ENCODE results near the gene TRMT11. TPM values are rescaled to one million over a fixed set of nuclear protein-coding genes. Genes with fewer than 3 reads are reported as not detected.

The TRMT11 gene
- total and polyA plus RNA-seq, 10 of the 15 experiments (the other 5 are each of a cell fraction or from before 2014, with no cell fraction given) = 34.0 to 81.1 (median 43.7) TPM

DNA sequence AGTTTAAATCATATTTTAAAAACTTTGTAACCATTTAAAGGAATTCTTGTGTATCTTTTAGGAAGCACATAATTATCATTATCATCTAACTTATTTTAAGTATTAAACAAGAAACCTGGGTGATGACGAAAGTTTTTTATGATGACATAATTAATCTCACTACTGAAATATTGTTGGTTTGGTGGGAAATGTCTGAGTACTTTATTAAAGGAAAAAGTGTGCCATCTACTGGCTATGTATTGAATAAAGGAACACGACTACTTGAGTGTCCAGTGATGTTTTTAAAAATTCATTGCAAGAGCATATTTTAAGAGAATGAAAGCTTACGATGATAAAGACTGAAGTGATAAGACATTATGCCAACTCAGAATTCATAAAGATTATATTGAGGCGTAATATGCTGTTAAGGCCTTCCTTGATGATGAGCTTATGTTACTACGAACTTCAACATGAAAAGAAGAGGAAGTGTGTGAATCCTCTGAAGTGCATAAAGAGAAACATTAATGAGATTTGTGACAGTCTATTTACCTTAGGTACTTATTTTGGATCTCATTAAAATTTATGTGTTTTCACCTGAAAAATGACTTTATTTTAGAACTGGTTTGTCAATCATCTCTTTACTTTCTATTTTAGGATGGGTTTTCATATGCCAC lies 12.0 kb upstream of the TRMT11 start:
- no peak overlapping the region; the same call in 1 of the 2 replicates for H2AFZ ChIP-seq (ENCODE audit: control insufficient read depth, low read depth, low read length)
- ChIA-PET RAD21 (ENCODE audit: unreplicated experiment) (interaction anchor here (0.7 to 4.1 kb wide), 29 partner anchors 9 to 665 kb away, joined by 3 to 55 read pairs (median 4); partner anchors contain the start of genes HINT3, NCOA7 and TRMT11), POLR2A (interaction anchor here (0.6 to 1.6 kb wide), 4 partner anchors 11 to 864 kb away, joined by 3 to 9 read pairs (median 3); partner anchors contain the start of gene TRMT11), SMC1A (ENCODE audit: uncharacterized antibody, unreplicated experiment) (interaction anchor here (0.5 to 3.3 kb wide), 37 partner anchors 9 to 670 kb away, joined by 3 to 47 read pairs (median 3); partner anchors contain the start of genes HINT3, NCOA7 and TRMT11), CTCF (interaction anchor here (0.6 to 8.2 kb wide), 61 partner anchors 11 to 676 kb away, joined by 3 to 183 read pairs (median 5); partner anchors contain the start of genes HDDC2, HINT3, NCOA7 and TRMT11)
- H3K36me3 ChIP-seq (ENCODE audit: control insufficient read depth in 2 of 2, insufficient read depth in 2 of 2, low read length in 1 of 2) = peaks cover 0 to 2% of the 10 kb centered on the region in 2 experiments; a peak in 2 of 4 replicates
- H3K27me3 ChIP-seq (replicated peaks in 1 of 2; ENCODE audit: control insufficient read depth in 2 of 2, insufficient read depth in 2 of 2, low read length in 1 of 2) = no peaks in the 10 kb centered on the region
- H3K79me2 ChIP-seq (ENCODE audit: control insufficient read depth, insufficient read depth, low read length) = no peaks in the 10 kb centered on the region
- ATAC-seq = peak; percentile 93
- no peaks in the 10 kb centered on the region for H4K20me1 ChIP-seq (ENCODE audit: control insufficient read depth, insufficient read depth)
- no peak overlapping the region for H3K27ac ChIP-seq (ENCODE audit: control insufficient read depth, insufficient read depth)
- no peaks in the 10 kb centered on the region for H3K9me3 ChIP-seq (replicated peaks; ENCODE audit: control insufficient read depth, insufficient read depth, low read length)
- H3K4me3 ChIP-seq = no peak overlapping the region
- no peak for DNase-seq (ENCODE audit: low read depth, low spot score)
- no peak overlapping the region for H3K4me2 ChIP-seq (ENCODE audit: control insufficient read depth, insufficient read depth)
- TF ChIP-seq RAD21 (IDR thresholded peaks at IDR 0.05; ENCODE audit: insufficient read depth, low read depth, low read length) (peak; percentile 48), POLR2AphosphoS2 (IDR thresholded peaks at IDR 0.05; ENCODE audit: low read depth, low read length) (no peak), CREM (IDR thresholded peaks at IDR 0.05; ENCODE audit: low read depth) (0 out of 2 replicates have a peak, but pooled peaks have one; percentile 16), SPI1 (IDR thresholded peaks at IDR 0.05; ENCODE audit: borderline replicate concordance, insufficient read depth, low read depth, low read length) (peak; percentile 61; the same call in 1 of the 2 replicates), CEBPB (IDR thresholded peaks at IDR 0.05; ENCODE audit: borderline replicate concordance in 1 of 2, low read depth in 2 of 2, low read length in 2 of 2) (no peak), ATF7 (IDR thresholded peaks at IDR 0.05; ENCODE audit: low read depth) (peak; percentile 89), SMC3 (IDR thresholded peaks at IDR 0.05; ENCODE audit: borderline replicate concordance, low read length) (peak; percentile 54; the same call in 1 of the 2 replicates), ZNF24 (IDR thresholded peaks at IDR 0.05) (no peak), ASH2L (IDR thresholded peaks at IDR 0.05; ENCODE audit: borderline replicate concordance, low read depth) (no peak), RBBP5 (conservative IDR thresholded peaks at IDR 0.05) (no peak), TBL1XR1 (IDR thresholded peaks at IDR 0.05; ENCODE audit: low read depth, low read length) (no peak), CREB1 (IDR thresholded peaks at IDR 0.05; ENCODE audit: low read depth) (peak; percentile 61), NBN (IDR thresholded peaks at IDR 0.05) (no peak)
- TF ChIP-seq, protein P1, sequence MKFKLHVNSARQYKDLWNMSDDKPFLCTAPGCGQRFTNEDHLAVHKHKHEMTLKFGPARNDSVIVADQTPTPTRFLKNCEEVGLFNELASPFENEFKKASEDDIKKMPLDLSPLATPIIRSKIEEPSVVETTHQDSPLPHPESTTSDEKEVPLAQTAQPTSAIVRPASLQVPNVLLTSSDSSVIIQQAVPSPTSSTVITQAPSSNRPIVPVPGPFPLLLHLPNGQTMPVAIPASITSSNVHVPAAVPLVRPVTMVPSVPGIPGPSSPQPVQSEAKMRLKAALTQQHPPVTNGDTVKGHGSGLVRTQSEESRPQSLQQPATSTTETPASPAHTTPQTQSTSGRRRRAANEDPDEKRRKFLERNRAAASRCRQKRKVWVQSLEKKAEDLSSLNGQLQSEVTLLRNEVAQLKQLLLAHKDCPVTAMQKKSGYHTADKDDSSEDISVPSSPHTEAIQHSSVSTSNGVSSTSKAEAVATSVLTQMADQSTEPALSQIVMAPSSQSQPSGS (IDR thresholded peaks at IDR 0.05; ENCODE audit: low read length) = 0 out of 2 replicates have a peak, but pooled peaks have one; percentile 14
- TF ChIP-seq, protein P2, sequence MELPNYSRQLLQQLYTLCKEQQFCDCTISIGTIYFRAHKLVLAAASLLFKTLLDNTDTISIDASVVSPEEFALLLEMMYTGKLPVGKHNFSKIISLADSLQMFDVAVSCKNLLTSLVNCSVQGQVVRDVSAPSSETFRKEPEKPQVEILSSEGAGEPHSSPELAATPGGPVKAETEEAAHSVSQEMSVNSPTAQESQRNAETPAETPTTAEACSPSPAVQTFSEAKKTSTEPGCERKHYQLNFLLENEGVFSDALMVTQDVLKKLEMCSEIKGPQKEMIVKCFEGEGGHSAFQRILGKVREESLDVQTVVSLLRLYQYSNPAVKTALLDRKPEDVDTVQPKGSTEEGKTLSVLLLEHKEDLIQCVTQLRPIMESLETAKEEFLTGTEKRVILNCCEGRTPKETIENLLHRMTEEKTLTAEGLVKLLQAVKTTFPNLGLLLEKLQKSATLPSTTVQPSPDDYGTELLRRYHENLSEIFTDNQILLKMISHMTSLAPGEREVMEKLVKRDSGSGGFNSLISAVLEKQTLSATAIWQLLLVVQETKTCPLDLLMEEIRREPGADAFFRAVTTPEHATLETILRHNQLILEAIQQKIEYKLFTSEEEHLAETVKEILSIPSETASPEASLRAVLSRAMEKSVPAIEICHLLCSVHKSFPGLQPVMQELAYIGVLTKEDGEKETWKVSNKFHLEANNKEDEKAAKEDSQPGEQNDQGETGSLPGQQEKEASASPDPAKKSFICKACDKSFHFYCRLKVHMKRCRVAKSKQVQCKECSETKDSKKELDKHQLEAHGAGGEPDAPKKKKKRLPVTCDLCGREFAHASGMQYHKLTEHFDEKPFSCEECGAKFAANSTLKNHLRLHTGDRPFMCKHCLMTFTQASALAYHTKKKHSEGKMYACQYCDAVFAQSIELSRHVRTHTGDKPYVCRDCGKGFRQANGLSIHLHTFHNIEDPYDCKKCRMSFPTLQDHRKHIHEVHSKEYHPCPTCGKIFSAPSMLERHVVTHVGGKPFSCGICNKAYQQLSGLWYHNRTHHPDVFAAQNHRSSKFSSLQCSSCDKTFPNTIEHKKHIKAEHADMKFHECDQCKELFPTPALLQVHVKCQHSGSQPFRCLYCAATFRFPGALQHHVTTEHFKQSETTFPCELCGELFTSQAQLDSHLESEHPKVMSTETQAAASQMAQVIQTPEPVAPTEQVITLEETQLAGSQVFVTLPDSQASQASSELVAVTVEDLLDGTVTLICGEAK (IDR thresholded peaks at IDR 0.05; ENCODE audit: borderline replicate concordance) = no peak
- TF ChIP-seq, protein P3, sequence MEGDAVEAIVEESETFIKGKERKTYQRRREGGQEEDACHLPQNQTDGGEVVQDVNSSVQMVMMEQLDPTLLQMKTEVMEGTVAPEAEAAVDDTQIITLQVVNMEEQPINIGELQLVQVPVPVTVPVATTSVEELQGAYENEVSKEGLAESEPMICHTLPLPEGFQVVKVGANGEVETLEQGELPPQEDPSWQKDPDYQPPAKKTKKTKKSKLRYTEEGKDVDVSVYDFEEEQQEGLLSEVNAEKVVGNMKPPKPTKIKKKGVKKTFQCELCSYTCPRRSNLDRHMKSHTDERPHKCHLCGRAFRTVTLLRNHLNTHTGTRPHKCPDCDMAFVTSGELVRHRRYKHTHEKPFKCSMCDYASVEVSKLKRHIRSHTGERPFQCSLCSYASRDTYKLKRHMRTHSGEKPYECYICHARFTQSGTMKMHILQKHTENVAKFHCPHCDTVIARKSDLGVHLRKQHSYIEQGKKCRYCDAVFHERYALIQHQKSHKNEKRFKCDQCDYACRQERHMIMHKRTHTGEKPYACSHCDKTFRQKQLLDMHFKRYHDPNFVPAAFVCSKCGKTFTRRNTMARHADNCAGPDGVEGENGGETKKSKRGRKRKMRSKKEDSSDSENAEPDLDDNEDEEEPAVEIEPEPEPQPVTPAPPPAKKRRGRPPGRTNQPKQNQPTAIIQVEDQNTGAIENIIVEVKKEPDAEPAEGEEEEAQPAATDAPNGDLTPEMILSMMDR (IDR thresholded peaks at IDR 0.05 in 2 of 3, conservative IDR thresholded peaks at IDR 0.05 in 1 of 3; ENCODE audit: control insufficient read depth in 2 of 3, extremely low read depth in 1 of 3, insufficient read depth in 1 of 3, low read depth in 3 of 3, low read length in 3 of 3) = peak; percentile 21 to 57 (median 49); a peak in 3 of 6 replicates
- peak; percentile 85 for FAIRE-seq
- no peaks in the 10 kb centered on the region for H3K4me1 ChIP-seq (ENCODE audit: control insufficient read depth, insufficient read depth, low read length)
- no peak overlapping the region for H3K9ac ChIP-seq (ENCODE audit: control insufficient read depth, insufficient read depth, low read length)
- BruUV-seq (replicated peaks) = no TSS peak
- 11% methylated on average over 5 of the region's 5 CpGs for WGBS (ENCODE audit: insufficient coverage, insufficient replicate concordance, low lambda C conversion rate, missing lambda C conversion rate)
- intact Hi-C loops (cut with micrococcal nuclease; ENCODE audit: unreplicated experiment) (loop anchor here (1.0 to 2.0 kb wide), 2 partner anchors 193 to 664 kb away; no protein-coding TSS in a partner anchor), in situ Hi-C loops (cut with MboI) (loop anchor here (5.0 kb wide), 1 partner anchor 662 kb away; no protein-coding TSS in a partner anchor)
